Cardiac muscle cell (in vitro differentiated cells and primary cell): Measurements from ENCODE around the gene AAK1. TPM values are rescaled to one million over a fixed set of nuclear protein-coding genes. Genes with fewer than 3 reads are reported as not detected.

Source experiments
- DNase-seq, 2 donors: peaks; one replicate each; pipeline versions ENCODE4 v3.0.0 to v3.0.0-alpha.2; 2010 to 2017; ENCODE audit warnings: low read depth in 1 of 2, low spot score in 1 of 2
- H3K27ac ChIP-seq: fragments of 200-600 bp; sonication (generic); 2 replicates; pipeline ENCODE4 v1.5.1; 2016
- H3K27me3 ChIP-seq: fragments of 200-600 bp; sonication (generic); 2 replicates; pipeline ENCODE4 v1.6.0; 2016; ENCODE audit warnings: control low read depth
- H3K36me3 ChIP-seq: fragments of 200-600 bp; sonication (generic); 2 replicates; pipeline ENCODE4 v1.5.1; 2016; ENCODE audit warnings: control low read depth
- H3K4me1 ChIP-seq: fragments of 200-600 bp; sonication (generic); 2 replicates; pipeline ENCODE4 v1.8.1; 2017; ENCODE audit warnings: low read depth, mild to moderate bottlenecking, mixed run types
- H3K4me3 ChIP-seq: fragments of 200-600 bp; sonication (generic); 2 replicates; pipeline ENCODE4 v1.5.1; 2016; ENCODE audit warnings: mild to moderate bottlenecking
- H3K9me3 ChIP-seq: fragments of 200-600 bp; sonication (generic); 2 replicates; pipeline ENCODE4 v1.5.1; 2017; ENCODE audit warnings: low read depth, mild to moderate bottlenecking, control low read depth
- polyA plus RNA-seq: library from polyadenylated mRNA; unstranded; fragments of >200 nt; fragmentation: Nextera tagmentation; extraction: Ambion mirVana; gene quantifications from 2 replicates; pipeline ENCODE4 v1.2.1, GENCODE V29; 2016
- total RNA-seq: library from RNA; depleted of rRNA; stranded (reverse); fragments of >200 nt; gene quantifications from 2 replicates; pipeline ENCODE4 v1.2.3, GENCODE V29; 2016
- TF ChIP-seq, protein P1 (sequence below): IDR thresholded peaks from 2 replicates; pipeline ENCODE4 v1.5.1; 2012; ENCODE audit warnings: low read depth, mild to moderate bottlenecking, low read length

The AAK1 gene
- total and polyA plus RNA-seq, 2 experiments from 2014 or later, result 50.0 to 50.3 TPM

DNA sequence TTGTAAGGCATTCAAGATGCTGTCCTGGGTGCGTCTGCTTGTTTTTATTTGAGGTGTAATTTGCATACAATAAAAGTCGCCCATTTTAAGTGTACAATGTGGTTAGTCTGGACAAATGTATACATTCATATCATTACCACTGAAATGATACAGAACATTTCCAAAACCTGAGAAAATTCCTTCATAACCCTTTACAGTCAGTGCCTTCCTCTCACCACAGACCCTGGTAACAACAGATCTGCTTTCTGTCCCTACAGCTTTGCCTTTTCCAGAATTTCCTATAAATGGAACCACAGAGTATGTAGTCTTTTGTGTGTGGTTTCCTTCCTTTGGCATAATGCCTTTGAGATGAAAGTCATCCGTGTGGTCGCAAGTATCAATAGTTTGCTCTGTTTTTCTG, 160.5 kb downstream of the AAK1 start:
- no peaks in the 10 kb centered on the region for H3K4me1 ChIP-seq
- no peaks in the 10 kb centered on the region for H3K27me3 ChIP-seq
- DNase-seq, result peak in 1 of 2 donors; percentile 11
- no peaks in the 10 kb centered on the region for H3K9me3 ChIP-seq
- TF ChIP-seq, protein P1, sequence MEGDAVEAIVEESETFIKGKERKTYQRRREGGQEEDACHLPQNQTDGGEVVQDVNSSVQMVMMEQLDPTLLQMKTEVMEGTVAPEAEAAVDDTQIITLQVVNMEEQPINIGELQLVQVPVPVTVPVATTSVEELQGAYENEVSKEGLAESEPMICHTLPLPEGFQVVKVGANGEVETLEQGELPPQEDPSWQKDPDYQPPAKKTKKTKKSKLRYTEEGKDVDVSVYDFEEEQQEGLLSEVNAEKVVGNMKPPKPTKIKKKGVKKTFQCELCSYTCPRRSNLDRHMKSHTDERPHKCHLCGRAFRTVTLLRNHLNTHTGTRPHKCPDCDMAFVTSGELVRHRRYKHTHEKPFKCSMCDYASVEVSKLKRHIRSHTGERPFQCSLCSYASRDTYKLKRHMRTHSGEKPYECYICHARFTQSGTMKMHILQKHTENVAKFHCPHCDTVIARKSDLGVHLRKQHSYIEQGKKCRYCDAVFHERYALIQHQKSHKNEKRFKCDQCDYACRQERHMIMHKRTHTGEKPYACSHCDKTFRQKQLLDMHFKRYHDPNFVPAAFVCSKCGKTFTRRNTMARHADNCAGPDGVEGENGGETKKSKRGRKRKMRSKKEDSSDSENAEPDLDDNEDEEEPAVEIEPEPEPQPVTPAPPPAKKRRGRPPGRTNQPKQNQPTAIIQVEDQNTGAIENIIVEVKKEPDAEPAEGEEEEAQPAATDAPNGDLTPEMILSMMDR, result no peak
- H3K36me3 ChIP-seq, result peaks cover 18% of the 10 kb centered on the region
- H3K27ac ChIP-seq, result no peak overlapping the region
- H3K4me3 ChIP-seq, result no peak overlapping the region

DNA sequence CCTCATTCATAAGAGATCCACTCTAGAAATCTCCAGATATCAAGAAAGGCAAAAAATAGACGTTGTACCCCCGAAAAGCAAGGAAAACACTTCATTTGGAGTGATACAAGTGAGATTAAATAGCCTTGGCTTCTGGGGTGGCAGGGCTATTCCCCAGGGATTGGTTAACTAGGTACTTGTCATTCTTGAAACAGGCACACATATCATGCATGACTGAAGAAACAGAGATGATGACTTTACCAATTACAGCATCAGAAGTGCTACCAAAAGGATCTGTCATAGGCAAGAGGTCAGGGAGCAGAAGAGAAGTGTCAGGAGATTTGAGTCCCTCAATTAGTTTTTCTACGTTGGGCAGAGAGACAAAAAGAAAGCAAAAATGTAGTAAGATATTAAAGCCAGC, 161.1 kb downstream of the AAK1 start:
- no peak overlapping the region for H3K27ac ChIP-seq
- no peak for DNase-seq

DNA sequence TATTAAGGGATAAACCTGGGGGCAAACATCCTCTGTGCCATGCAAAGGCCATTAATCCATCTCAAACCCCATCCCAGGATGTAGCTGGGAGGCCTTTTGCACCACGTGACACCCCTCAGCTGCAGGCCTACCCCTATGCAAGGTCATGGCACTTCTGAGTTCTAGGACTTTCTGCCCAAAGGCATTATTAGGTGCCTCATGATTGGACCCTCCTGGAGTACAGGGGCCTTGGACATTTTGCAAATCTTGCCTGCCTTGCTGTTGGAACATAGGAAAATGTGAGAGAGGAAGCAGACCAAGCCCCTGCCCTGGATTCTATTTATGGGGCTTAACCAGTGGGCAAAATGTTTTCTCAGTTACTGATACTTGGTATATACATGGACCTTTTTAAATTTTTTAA, 162.1 kb downstream of the AAK1 start:
- TF ChIP-seq, protein P1, result no peak
- no peak overlapping the region for H3K4me3 ChIP-seq

More for the DNA sequence above, 161.1 kb downstream of the AAK1 start:
- peaks cover 18% of the 10 kb centered on the region for H3K36me3 ChIP-seq
- H3K9me3 ChIP-seq, result no peaks in the 10 kb centered on the region
- TF ChIP-seq, protein P1, result no peak
- no peaks in the 10 kb centered on the region for H3K4me1 ChIP-seq
- no peaks in the 10 kb centered on the region for H3K27me3 ChIP-seq
- no peak overlapping the region for H3K4me3 ChIP-seq

DNA sequence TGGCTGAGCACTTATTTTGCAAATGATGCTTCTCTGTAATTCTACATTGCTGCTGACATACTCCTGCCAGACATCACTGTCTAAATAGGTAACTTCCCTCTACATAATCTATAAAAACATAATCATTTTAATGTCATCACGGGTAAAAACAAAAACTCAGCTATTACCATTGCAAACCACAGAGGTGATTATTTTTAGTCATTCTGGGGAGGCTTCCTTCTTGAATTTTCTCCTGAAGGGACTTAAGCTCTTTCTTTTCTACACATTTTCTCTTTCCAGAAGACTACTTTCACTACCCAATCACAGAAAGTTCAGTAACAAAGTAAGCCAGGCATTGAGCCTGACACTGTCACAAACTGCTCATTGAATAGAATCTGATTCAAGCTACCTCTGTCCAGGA, 165.9 kb downstream of the AAK1 start:
- Histone ChIP-seq H3K27ac (no peak overlapping the region), H3K9me3 (no peaks in the 10 kb centered on the region), H3K27me3 (no peaks in the 10 kb centered on the region), H3K4me3 (no peak overlapping the region), H3K36me3 (peaks cover 26% of the 10 kb centered on the region), H3K4me1 (no peaks in the 10 kb centered on the region)
- TF ChIP-seq, protein P1, result no peak
- no peak for DNase-seq

More for the DNA sequence above, 162.1 kb downstream of the AAK1 start:
- Histone ChIP-seq H3K36me3 (peaks cover 15% of the 10 kb centered on the region), H3K27me3 (no peaks in the 10 kb centered on the region), H3K27ac (no peak overlapping the region), H3K4me1 (no peaks in the 10 kb centered on the region), H3K9me3 (no peaks in the 10 kb centered on the region)
- DNase-seq, result no peak

DNA sequence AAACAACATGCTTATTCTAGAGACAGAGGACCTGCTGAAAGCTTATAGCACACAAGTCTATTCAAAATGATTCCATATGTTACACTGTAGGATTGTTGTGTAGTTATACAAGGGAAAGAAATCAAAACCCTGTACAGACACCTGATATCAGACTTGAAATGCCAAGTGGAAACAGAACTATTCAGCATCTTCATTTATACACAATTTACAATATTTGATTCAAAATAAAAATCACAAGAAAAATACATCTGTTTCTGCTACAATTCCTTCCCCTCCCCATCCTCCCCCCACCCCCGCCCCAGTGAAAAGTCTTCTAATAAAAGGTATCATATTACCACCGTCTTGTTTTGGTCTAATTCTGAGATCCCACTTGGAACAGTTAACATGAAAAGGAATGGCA, 168.9 kb downstream of the AAK1 start:
- H3K27me3 ChIP-seq, result no peaks in the 10 kb centered on the region
- TF ChIP-seq, protein P1, result no peak
- H3K4me1 ChIP-seq, result no peaks in the 10 kb centered on the region
- H3K4me3 ChIP-seq, result no peak overlapping the region
- H3K27ac ChIP-seq, result no peak overlapping the region
- no peaks in the 10 kb centered on the region for H3K9me3 ChIP-seq
- H3K36me3 ChIP-seq, result peaks cover 31% of the 10 kb centered on the region
- DNase-seq, result no peak

DNA sequence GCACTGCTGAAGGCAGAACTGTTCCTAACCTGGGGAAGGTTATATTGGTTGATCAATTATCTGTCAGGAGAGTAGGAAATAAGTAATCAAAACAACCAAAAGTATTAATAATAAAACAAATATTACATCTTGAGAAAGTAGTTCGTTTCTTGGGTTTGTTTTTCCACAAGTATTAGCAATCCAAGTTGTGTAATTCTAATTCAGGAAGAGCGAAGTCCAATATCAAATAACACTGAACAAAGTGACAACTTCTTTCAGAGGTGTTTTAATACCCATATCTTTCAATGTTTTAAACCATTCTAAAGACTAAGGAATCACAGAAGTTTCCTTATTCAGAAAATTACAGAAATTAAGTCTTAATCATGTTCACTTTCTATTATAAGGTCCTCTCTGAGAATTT, 171.7 kb downstream of the AAK1 start:
- no peak overlapping the region for H3K4me3 ChIP-seq
- no peaks in the 10 kb centered on the region for H3K9me3 ChIP-seq
- no peak for DNase-seq
- TF ChIP-seq, protein P1, result no peak
- H3K4me1 ChIP-seq, result no peaks in the 10 kb centered on the region
- no peak overlapping the region for H3K27ac ChIP-seq
- H3K36me3 ChIP-seq, result peaks cover 22% of the 10 kb centered on the region
- no peaks in the 10 kb centered on the region for H3K27me3 ChIP-seq
